ENCODE measurements around the gene CDC40. TPM values are rescaled to one million over a fixed set of nuclear protein-coding genes. Genes with fewer than 3 reads are reported as not detected.
"Not testable (repeated sequence)": the region's sequence is repeated elsewhere in the genome, so short reads cannot be mapped to it uniquely, and the experiment has no call there.

Gene CDC40
- total RNA-seq, 4 donors from 2014 or later, result 16.0 to 19.5 (median 18.0) TPM

GRCh38 chr6:110226261-110226660 is 46.0 kb downstream of the CDC40 start:
- no peak for TF ChIP-seq CTCF (IDR thresholded peaks at IDR 0.05)
- ATAC-seq (ENCODE audit: low FRiP score), result no peak
- DNase-seq (ENCODE audit: low spot score), result no peak

- TF ChIP-seq CTCF (IDR thresholded peaks at IDR 0.05), result no peak
- ATAC-seq (ENCODE audit: low FRiP score) (no peak), DNase-seq (ENCODE audit: low spot score) (no peak)
These were observed 52.2 kb downstream of the CDC40 start for GRCh38 chr6:110232450-110232849.

GRCh38 chr6:110233770-110234374 is 53.6 kb downstream of the CDC40 start:
- no peak for TF ChIP-seq CTCF (IDR thresholded peaks at IDR 0.05)
- DNase-seq (ENCODE audit: low spot score) (no peak), ATAC-seq (ENCODE audit: low FRiP score) (no peak)

GRCh38 chr6:110236007-110236406 is 55.8 kb downstream of the CDC40 start:
- DNase-seq (ENCODE audit: low spot score); ATAC-seq (ENCODE audit: low FRiP score): not testable (repeated sequence)

GRCh38 chr6:110239526-110240274 is 59.5 kb downstream of the CDC40 start:
- TF ChIP-seq CTCF (IDR thresholded peaks at IDR 0.05), result no peak
- ATAC-seq (ENCODE audit: low FRiP score) (no peak), DNase-seq (ENCODE audit: low spot score) (no peak)

GRCh38 chr6:110244621-110245020 is 64.4 kb downstream of the CDC40 start:
- ATAC-seq (ENCODE audit: low FRiP score); DNase-seq (ENCODE audit: low spot score): not testable (repeated sequence)

- ATAC-seq (ENCODE audit: low FRiP score) (no peak), DNase-seq (ENCODE audit: low spot score) (no peak)
- no peak for TF ChIP-seq CTCF (IDR thresholded peaks at IDR 0.05)
These were observed 66.2 kb downstream of the CDC40 start for GRCh38 chr6:110246378-110246777.

GRCh38 chr6:110246900-110247546 is 66.8 kb downstream of the CDC40 start:
- ATAC-seq (ENCODE audit: low FRiP score) (no peak), DNase-seq (ENCODE audit: low spot score) (no peak)
- TF ChIP-seq CTCF (IDR thresholded peaks at IDR 0.05), result no peak
